Effector CD8-positive, alpha-beta T cell (primary cell): Measurements from ENCODE around the gene ELAVL4.

Experiments
- DNase-seq: peaks from one replicate; lab custom pipeline; 2025; lab: John Stamatoyannopoulos, UW

The ELAVL4 gene

DNA sequence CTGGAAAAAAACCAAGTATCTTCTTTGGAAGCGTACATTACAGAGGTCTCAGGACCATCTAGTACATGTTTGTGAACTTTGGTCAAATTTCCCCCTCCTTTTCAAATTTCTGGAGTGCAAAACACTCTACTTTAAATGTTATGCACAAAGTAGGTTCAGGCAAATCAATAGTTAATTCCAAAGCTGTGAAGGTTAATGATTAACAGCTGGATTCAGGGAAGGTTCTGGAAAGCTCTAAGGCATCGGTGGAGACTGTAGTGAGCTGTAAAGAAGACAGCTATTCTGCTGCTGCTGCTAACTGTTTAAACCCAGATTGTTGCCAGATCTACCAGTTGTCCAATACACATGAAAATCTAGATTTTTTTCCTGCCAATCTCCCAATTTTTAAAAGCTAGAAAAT, 70.9 kb downstream of the ELAVL4 start:
- no peak for DNase-seq

DNA sequence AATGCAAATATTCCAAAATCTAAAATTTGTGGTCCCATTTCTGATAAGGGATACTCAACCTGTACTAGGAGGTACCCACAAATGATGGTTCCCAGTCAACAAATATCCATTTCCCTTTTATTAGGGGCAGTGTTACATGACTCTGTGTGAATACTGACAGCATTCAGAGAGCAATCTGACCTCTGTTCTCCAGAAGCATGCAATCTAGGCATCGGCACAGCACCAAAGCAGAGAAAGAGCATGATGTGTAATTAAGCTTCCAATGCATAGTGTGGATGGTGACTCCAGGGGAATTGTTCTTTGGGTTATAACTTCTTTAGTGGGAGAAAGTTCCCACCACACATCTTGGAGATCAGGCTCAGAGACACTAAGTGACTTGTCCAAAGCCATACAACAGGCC, 71.6 kb downstream of the ELAVL4 start:
- DNase-seq: no peak

DNA sequence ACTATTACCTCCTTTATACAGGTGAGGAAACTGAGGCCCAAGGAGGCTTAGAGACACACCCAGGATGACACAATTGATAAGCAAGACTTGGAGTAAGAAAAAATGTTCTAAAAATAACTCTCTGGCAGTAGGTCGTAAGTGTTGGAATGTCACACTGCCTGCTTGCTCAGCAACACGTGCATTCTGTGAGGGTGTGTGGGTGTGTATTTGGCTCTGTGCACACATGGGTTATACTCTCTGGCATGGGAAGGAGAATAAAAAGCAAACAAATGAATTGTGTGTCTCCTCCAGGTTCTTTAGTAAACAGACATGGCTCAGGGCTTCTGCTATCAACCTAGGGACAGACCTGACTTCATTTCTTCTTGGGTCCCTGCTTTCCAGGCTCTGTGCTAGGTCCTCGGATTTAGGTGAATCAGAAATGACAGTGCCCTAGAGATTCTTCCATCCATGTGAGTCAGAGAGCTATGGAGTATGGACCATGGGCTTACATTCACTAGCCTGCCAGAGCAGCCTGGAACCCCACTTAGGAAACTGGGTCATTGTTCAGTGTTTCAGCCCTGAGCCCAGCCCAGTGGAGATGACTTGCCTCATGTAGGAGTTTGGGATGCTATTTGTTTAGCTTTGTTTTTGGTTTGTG, 72.4 kb downstream of the ELAVL4 start:
- no peak for DNase-seq

DNA sequence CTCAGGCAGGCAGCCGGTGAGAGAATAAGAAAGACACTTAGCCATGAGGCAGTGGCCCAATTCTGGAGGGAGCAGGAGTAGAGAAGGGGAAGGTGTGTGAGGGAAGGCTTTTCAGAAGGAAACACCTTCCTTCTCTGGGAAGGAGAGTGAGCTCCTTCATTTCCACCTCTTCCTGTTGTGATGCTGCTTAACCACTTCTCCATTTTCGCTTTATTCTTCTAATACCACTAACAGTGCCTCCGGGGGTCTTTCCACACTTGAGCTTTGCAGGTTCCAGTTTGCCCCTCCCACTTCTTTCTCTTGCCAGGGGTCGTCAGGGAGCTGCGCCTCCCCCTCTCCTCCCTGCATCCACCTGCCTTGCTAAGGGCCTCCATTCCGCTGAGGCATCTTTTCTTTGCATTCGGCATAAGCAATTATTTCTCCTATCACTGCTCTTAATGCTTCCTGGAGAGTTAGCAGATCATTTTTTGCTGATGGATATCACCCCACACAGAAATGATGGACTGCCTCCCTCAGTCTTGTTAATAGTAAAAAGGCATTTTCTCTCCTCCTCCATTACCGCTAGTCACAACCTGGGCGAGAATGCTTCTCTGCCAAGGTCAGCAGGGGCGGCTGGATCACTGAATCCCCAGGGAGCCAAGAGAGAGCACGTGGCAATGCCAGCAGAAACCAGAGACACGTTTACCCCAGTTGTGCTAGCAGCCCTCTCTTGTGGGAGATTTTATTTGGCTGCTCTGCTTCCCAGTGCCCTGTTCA, 74.8 kb downstream of the ELAVL4 start:
- no peak for DNase-seq

DNA sequence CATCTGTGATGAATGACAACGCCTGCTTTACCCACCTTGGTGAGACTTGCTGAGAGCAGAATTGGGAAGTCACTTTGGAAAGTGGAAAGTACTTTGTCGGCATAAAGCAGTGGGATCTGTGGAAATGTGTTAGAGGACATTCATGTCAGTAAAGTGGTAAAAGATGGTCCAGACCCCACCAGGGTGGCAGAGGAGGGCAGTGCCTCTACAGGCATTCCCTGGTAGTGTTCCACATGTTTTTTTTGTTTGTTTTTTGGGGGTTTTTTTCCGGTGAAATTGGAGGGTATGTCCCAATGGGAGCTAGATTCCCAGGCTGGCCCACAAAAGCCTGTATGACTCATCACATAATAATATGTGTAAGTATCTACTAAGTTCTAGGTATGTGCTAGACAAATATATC, 80.6 kb downstream of the ELAVL4 start:
- DNase-seq: no peak

DNA sequence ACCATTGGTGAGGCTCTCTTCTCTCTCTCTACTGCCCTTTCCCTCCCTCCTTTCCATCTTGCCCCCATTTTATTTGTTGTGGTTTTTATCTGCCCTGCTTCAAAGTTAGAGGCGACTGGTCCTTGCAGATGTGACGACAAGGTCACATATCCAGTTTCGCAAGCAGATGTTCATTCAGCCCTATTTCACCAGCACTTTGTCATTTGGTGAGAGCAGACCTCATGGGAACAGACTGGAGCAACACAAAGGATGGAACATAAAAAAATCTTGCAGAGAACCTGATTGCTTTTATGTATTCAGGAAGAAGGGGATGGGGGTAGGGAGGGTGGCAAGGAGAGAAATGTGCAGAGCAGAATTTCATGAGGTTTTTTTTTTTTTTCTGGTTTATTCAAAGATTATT, 84.3 kb downstream of the ELAVL4 start:
- no peak for DNase-seq

DNA sequence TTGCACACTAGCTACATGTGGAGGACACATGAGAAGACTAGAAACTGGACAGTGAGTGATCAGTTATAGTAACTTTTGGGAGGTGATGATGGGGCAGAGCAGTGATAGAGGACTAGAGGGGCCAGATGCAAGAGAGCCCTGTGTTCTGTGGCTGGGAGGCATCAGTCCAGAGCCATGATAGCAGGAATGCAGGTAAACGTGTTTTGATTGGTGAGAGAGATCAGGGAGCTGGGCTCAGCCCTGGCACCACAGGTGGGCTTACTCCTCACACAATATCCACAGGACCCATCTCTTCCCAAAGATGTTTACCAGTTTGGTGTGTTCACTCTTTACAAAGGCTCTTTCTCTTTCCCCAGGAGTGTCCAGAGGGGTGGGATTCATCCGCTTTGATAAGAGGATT, 86.5 kb downstream of the ELAVL4 start:
- DNase-seq: no peak

DNA sequence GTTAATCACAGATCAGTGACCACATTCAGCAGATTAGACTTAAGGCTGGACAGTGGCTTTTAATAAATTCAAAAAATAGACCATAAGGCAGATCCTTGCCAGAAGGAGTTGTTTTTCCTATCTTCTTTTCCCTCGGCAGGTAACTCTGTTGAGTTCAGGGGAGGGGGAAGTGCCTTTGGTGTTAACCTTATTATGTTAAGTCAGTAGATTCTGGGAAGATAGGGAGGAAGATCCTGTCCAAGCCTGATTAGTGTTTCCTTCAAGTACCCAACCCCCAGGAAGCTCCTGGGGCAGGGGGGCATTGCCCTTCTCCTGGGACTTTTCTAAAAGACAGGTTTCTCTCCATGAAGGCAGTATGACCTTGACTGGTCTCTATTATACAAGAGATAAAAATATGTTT, 87.4 kb downstream of the ELAVL4 start:
- DNase-seq: no peak

DNA sequence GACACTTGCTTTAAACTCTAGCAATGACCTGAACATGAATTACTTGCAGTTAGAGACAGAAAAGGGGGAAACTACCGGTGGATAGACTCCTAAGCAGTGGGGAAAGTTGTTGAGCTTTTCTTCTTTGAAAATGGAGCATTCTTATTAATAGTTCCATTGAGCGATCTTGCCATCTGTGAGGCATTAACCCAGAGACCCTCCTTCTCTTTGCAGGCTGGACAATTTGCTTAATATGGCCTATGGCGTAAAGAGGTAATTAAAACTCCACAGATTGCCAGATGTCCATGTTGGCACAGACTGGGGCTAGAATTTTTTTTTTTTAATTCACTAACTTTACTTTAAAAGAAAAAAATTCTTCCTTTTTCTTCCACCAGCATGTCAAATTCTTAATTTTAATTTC, 88.5 kb downstream of the ELAVL4 start:
- DNase-seq: no peak

DNA sequence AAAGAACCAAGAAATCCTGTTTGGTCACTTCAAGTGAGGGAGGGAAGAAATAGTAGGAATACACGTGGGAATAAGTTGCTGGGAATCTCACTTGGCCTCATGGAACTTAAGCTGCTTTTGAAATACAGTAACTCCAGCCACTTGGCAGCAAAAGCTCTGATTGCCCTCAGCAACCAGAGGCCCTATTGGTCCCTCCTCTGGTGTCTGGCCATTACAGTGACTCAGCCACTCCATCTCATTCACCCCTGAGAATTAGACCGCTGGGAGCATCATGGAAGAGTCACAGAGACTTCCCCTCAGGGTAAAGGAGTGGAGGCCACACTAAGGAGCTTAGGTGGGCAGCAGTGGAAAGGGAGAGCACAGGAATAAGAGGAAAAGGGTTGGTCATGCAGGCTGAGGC, 99.6 kb downstream of the ELAVL4 start:
- no peak for DNase-seq

DNA sequence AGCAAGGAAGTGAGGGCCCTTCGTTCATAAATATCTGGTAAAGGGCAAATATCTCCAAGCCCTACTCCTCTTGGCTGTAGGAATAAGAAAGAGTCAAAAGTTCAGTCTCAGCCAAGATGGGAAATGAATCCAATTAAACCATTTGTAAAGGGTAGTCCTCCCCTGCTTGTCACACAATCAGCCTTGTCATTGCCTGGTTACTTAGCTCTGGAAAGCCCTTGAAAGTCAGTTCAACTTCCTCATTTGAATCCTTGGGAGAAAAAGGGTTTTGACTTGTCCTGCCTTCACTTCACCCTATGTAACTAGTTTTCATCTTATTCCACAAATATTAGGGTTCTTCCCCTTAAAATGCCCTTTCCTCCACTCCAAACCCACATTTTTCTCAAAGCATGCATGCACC, 100.0 kb downstream of the ELAVL4 start:
- DNase-seq: no peak

DNA sequence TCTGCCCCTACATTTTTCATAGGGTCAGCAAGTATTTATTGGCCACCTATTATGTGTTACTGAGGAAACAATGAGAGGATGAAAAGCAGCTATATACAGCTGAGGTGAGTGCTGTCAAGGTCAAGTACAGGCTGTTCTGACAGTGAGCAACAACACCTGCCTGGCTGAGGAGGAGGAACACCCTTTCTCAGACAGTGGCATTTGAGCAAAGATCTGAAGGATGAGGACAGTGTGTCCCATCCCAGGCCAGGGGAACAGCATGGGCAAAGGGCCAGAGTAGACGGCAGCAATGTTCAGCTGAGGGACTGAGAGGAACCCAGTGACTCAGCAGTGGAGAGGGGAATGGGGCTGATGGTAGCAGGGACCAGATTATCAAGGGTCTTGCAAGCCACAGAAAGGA, 101.0 kb downstream of the ELAVL4 start:
- no peak for DNase-seq

DNA sequence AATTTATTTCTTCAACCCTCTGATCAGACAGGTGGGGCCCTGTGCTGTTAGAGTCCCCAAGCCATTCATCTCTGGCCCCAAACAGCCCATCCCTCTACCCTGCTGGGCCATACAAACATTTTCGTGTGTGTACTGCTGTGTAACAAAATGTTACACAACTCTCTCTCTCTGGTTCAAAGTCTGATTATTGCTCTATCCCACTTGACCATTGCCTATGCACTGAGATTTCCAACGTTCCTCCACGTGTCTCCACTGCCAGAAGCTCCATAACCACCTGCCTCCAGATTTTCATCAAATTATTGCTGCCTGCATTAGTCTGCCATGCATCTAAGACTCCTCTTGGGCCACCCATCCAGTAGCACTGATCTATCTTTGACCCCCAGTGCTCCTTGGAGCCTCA, 104.8 kb downstream of the ELAVL4 start:
- no peak for DNase-seq

DNA sequence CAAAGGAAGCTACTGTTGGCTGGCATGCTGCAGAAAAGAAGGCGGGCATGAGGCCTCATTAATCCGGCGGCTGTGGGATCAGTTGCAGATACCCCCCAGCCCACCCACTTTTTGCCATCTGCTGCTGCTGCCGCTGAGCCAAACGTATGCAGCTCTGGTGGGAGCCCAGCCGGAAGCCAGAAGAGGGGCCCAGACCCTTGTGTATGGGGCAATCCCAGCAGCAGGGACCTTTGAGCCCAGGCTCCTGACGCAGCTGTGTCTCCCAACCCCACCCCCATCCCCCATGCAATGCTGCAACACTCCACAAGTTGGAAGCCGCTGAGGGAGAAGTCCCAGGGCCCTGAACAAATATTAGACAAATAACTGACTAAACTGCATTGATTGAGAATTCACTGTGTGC, 106.0 kb downstream of the ELAVL4 start:
- no peak for DNase-seq

DNA sequence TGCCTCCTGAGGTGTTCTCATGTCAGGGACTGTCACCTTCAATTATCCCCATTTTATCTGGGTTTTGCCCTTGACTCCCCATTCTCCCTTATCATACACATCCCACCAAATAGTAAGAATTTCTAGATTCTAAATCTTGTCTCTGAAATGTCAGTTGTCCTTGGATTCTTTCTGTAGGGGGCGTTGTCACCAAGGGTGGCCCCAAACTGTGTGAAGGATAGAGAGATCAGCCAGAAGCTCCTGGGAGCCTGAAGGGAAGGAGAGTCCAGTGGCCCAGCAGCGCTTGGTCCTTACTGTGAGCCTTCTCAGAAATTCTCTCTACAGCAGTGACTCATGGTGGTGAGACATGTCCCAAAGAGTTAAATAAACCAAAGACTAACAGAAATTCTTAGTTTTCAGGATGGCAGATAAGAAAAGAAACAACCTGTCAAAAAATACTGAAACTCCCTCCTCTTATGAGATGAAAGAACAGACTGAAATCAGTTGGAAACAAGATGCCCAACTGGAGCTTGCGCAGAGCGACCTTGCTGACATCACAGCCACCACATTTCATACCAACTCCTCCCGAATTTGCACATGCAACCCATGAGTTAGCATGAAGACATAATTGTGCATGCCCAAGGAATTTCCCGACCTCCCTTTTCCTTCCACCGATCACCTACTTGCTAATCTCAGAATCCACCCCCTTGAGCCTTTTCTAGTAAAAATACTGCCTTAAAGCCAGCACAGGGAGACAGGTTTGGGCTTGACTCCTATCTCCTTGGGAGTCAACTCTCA, 109.8 kb downstream of the ELAVL4 start:
- DNase-seq: no peak

DNA sequence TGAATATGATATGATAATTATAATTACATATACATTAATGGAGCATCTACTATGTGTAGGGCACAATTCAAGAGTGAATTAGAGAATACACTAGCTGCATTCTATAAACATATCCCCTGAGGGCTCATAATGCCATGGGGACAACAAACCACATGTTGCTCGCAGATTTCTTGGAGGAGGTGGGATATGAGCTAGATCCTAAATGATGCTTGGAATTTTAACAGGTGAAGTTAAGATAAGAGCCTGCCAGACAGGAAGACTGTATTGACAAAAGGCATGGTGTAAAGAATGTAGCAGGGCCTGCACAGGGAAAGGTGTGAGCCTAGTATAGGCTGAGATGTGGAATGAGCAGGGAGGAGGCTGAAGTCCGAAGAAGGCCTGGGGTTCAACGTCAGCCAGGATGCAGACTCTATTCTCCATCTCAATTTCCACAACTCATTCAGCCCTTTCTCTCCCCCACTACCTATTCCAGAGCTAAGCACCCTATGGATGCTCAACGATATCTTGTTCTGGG, 120.2 kb downstream of the ELAVL4 start:
- no peak for DNase-seq

DNA sequence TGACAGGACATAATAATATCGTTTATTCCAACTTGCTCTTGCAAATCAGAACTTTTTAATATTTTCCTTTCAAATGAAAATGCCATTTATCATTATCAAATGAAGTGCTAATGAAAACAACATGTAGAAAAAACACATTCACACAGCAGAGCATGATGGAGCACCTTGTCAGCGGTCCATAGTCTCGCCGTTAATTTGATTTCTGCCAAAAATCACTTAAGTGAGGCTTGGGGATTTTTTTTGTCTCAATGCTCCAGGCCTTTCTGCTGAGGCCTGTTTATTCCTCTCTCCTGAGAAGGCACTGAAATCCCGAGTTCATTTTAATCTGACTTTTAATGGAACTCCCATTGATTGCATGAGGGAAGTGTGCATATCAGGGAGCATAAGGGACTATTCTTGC, 122.5 kb downstream of the ELAVL4 start:
- no peak for DNase-seq

DNA sequence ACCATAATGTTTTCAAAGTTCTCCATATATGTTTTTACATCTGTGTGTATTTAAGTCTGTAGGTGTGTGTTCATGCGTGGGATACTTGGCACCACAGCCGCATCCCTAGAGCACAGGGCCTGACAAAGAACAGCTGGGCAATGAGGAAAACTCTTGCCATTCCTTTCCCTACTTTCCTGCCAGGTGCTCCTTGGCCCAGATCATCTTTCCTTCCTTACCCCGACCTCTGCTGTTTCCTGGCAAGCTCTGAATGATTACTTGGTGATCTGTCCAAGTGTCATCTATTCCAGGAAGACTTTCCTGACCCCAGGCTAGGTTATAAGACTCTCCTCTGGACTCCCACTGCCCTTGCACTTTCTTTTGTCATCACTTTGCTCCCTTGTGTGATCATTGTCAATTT, 123.6 kb downstream of the ELAVL4 start:
- DNase-seq: no peak

DNA sequence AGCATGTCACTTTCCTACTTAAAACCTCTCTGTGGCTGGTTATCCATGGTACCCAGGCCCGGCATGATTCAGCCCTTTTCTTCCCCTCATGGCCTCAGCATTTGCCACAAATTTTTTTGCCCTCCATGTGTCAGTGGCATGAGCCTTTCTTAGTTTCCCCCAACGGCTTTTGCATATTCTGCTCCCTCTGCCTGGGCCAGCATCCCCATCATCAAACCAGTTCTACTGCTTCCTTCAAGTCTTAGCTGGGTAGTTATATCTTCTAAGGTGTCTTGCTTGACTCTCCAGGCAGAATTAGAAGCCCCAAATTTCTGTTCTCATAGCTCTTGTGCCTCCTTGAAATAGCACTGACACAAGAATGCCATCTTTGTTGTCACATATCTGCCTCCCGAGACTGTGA, 127.9 kb downstream of the ELAVL4 start:
- no peak for DNase-seq

DNA sequence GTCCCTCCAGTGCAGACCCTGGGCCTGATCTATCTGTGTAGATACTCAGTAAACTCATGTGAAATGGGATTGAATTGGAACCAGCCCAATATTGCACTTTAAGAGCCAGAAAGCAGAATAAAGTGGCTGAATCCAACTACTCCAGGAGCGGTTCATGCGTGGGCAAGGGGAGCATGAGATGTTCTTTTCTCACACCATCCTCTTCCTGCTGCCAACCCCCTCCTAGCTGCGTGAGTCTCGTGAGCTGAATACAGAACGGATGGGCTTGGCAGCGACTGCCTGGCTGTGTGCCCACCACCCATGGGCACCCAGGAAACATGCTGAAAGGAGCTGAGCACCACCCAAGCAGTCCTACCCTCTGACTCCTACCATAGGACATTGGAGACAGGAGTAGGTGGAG, 128.3 kb downstream of the ELAVL4 start:
- no peak for DNase-seq

DNA sequence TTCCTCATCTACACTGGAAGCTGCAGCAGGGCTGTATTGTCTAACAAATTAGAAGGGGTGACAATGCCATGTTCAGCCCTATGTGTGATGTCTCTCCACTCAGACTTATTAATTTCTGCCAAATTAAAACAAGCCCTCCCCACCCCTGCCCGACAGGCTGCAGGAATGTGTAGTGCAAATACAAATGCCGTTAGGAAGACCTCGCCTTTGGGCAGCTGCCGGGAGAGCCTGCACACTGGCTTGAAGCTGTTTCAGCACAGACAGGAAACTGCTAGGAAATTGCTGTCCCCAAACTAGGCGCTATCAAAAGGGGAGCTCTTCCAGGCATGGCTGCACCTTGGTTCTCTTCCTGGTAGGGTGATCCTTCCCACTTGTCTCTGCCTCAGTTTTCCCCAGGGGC, 135.2 kb downstream of the ELAVL4 start:
- DNase-seq: no peak

DNA sequence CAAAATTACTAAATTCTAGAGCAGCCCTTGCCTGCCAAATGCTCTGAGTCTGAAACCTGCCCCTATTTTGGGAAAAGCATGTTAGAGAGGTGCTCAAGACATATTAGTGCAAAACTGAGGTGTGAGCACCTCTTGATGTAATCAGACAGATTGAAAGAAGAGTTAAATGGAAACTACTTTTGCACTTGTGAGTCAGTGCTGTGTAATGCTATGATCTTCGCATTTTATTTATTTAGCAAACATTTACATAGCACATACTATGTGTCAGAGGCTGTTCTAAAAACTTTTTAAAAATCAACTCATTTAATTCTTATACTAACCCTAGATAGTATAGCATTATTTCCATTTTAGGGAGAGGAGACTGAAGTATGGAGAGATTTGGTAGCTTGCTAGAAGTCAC, 138.1 kb downstream of the ELAVL4 start:
- no peak for DNase-seq

DNA sequence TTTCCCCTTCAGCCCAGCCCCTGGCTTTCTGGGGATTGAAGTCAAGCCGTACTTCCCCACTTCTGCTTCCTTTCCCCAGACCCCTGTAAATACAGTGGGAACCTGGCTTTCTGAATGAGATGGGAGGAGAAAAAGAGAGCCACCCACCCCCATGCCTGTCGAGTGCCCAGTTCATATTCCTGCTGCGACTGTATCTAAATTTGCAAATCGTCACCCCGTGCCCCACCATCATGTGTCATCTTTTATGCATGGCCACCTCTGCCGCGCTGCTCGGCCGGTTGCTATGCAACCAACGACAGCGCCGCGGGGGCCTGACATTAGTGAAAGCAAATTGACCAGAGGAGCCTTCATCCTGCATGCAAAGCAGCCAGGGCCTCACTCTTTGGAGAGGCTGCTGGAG, 143.0 kb downstream of the ELAVL4 start:
- no peak for DNase-seq
